ENCODE data around the gene SARNP.
"Not testable (repeated sequence)": the region's sequence is repeated elsewhere in the genome, so short reads cannot be mapped to it uniquely, and the experiment has no call there.

The SARNP gene

DNA sequence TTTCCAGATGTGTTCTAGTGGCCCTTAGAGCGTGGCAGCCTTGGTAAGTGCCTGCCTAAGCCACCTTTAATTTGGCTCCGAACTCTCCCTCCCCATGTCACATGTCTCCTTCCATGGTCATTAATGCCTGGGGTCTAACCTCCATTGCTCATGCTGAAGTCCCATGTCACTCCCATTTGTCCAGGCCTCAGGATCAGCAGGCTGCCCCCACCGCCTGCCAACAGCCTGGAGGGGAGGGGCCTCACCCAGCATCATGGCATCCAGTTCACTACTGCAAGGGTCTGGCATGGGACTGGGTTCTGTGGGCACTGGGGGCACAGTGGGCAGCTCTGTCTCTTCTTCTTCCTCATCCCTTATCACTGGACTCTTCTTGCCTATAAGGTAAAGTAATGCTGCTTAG, 20.8 kb upstream of the SARNP start:
- no peak for DNase-seq

DNA sequence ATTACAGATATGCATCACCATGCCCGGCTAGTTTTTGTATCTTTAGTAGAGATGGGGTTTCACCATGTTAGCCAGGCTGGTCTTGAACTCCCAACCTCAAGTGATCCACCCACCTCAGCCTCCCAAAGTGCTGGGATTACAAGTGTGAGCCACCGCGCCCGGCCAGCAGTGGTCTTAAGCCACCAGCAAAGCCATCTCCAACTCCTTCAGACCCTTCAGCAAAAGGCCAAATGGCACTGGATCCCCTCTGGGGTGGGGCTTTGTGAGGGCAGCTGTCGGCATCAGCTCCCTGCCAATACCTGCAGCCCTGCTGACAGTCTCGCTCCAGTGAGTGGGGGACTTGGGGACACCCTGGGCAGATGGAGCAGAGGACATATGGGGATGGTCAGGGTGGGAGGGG, 16.9 kb upstream of the SARNP start:
- DNase-seq: not testable (repeated sequence)

DNA sequence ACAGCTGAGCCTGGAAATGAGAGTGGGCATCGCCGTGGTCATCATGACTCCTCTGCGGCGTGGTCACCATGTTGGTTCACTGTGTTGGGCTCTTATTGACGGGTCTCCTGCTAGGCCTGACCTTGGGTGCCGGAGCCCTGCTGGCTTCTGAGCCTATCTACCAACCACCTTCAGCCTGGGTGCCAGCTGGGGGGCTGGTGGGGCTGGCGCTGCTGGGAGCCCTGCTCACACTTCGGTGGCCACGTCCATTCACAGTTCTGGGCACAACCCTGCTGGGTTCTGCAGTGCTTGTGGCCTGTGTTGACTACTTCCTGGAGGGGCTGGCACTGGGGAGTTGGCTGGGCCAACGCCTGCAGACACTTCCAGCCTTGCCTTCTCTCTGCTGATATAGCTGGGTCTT, 15.5 kb upstream of the SARNP start:
- no peak for DNase-seq

DNA sequence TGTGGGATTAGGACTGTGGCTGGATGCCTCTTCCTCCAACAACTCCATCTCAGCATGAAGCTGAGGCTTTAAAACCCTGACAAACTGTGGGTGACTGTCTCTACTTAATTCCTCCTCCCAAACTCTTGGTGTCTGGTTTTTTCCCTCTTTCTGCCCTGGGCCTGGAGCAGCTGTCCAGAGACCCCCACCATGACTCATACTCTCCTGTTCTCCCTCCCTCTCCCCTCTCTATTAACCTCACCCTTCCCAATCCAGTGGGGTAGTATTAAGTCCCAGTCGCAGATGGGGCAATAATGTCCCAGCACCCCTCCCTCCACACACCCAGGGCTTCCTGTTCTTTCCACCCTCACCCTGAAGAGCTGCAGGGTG, 13.9 kb upstream of the SARNP start:
- DNase-seq: peak; percentile 8

DNA sequence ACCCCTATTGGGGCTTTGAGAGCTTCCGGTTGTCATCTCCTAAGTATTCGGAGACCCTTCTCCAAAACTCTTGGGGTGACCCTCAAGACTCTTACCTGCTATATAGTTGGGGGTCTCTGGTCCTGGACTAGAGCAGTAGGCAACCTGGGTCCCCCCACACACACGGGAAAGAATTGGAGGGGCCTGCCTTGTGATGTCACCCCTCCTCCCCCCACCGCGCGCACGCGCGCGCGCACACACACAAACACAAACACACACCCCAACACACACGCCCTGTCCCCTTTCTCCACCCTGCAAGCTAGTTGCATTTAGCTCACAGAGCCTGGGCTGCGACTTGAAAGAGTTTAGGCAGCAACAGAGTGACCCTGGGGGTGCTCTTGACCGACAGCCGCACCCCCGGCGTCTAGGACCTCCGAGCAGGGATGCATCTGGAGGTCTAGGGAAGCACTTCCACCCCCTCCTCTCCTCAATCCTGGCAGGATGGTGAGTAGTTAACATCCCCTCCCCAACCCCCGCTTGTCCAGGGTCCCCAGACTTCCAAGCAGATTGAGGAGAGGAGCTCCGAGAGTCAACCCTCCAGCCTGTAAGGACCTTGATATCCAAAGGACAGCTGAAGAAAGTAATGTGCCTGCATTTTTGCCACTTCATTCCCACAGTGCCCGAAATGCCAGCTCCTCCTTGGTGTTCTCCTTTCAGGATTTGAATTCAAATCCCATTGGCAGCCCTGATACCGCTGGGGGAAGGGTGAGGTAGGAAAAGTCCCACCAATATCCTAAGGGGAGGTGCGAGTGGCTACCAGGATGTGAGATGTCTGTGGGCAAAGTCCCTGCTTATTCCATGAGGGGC, 13.3 kb upstream of the SARNP start:
- DNase-seq: peak; percentile 68

DNA sequence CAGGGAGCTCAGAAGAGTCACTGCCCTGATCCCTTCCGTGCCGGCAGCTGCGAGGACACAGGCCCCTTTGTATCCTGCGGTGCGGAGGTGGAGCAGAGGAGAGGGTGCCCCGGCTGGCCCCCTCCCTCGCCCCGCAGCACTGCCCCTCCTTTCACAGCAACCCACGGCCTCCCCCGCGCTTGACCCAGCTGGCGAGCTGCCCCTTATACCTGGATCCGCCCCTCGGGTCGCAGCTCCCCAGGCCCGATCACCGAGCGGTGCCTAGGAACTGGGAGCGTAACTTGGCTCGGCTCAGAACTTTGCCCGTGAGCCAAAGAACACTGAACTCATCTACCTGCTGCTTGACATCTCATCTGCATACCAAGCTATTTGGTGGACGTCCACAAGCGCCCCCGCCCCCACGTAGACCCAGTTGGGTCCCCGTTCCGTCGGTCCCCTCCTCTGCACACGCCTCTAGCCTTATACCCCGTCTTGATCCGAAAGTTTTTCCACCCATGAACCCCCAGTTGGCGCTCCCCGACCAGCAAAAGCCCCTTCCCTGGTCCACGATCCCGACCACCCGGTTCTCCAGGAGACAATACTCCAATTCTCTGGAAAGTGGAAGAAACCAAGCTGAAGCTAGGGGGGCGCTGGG, 12.6 kb upstream of the SARNP start:
- no peak for DNase-seq

DNA sequence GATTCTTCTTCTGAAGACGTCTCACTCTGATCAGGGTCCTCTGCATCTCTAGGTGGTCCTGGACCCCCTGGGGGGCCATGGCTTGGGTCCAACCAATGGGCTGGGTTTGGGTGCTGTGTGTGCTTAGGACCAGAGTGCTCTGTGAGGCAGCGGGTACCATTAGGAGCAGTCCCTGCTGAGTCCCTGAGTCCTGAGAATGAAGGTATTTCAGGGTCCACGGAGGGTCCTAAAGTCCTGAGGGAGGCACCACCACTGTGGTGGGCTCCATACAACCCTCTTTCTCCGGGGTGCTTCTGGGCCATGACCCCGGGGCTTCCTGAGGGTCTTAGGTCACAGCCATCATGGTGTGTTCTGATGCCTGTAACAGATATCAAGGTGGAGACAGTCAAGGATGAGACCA, 10.8 kb upstream of the SARNP start:
- DNase-seq: no peak

DNA sequence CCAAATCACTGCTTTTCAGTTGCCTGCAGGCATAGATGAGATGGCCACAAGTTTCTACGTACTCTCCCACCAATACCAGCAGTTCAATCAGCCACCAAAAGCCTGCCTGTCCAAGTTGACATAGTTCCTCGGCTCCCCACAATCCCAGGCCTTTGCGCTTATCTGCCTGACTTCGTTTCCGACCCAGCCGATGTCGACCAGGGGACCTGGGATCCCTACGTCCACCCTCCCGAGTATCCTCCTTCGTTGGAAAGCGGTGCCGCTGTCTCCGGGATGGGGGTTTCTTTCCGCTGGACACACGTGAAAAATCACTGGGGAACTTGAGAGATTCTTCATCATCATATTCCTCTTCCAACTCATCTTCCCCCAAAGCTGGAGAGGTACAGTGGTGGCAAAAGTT, 10.3 kb upstream of the SARNP start:
- DNase-seq: no peak

DNA sequence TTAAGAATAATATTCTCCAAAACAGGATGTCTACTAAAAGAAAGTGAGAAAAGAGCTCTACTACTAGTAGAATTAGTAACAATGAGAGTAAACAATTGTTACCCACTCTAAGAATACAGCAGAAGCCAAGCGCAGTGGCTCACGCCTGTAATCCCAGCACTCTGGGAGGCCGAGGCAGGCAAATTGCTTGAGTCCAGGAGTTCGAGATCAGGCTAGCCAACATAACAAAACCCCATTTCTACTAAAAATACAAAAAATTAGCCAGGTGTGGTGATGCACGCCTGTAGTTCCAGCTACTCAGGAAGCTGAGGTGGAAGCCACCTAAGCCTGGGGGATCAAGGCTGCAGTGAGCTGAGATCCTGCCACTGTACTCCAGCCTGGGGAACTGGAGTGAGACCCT, 7.2 kb upstream of the SARNP start:
- DNase-seq: no peak

DNA sequence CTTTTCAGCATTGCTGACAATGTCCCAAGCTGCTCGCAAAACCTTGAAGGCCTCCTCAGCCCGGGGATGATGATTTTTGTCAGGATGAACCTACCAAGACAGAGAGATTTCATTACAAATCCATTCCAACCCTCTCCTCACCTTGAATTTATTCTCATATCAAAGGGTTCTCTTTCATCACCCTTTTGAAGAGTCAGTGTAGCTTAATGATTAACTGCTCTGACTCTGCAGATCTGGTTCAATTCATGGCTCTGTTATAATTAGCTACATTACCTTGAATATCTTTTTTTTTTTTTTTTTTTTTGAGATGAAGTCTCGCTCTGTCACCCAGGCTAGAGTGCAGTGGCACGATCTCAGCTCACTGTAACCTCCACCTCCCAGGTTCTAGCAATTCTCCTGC, 5.9 kb upstream of the SARNP start:
- no peak for DNase-seq

DNA sequence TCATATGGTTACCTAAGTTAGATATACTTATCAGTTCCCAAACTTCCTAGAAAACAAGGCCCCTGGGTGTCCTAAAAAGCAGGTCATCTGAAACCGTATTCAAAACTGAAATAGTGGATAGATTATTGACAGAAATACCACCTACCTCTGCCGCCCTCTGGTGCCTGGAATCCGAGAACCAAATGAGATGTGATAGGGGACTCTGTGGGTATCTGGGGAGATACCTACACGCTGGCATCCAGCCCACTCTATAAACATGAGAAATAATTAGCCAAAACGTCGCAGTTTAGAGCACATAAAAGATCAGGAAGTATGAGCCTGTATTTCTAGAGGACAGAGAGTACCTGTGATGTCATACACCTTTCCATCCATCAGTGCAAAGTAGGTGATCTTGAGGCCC, 4.7 kb upstream of the SARNP start:
- DNase-seq: no peak

DNA sequence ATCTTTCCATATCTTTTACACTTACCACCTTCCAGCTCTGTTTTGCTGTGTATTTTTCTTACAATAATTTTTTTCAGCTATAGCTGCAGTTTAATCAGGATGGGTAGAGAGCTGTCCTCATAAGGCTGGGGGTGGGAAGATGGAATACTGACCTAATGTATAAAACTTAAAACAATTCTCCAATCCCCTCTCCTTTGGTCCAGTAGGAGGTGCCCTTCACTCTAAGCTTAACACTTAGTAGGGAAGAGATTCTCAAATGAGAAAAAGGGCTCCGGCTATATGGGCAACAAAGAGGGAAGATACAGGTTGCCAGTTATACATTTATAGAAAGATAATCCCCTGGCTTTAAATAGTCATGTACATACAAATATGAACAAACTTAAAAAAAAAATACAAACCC, 3.2 kb upstream of the SARNP start:
- DNase-seq: no peak

DNA sequence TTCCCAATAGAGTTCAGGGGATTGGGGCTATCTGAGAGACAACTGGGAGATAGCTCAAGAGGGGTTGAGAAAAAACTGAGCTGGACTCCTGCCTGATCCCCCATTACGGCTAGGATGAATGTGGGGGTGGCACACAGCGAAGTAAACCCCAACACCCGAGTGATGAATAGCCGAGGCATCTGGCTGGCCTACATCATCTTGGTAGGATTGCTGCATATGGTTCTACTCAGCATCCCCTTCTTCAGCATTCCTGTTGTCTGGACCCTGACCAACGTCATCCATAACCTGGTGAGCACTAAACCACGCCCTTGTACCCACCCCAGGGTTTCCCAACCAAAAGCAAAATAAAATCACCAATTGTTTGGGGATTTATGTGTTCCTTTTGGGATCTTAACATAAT, 1.4 kb upstream of the SARNP start:
- peak; percentile 35 for DNase-seq

DNA sequence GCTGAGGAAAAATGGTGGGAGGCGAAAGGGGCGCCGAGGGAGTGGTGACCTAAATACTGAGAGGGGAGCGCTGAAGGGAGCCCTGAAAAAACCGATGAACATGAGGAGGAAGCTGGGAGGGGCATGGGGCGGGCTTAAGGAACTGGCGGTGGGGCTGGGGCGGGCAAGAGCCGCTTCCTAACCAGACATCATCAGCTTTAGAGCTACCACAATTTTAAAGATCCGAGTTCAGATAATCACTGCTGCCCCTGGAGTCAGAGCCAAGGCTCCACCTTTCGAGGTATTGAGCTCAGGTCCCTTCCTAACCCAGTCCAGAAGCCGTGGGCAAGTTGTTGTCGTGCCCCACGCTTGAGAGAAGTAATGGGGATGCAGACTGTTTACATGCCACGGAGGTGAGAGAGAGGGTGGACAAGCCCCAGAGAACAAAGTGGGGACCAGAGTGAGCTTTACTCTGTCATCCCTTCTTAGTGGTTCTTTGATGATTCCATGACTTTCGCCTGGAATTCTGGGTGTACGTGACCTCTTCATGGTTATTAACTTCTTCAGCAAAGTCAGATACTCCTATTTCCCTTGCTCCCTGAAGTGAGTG, 710 bp upstream of the SARNP start:
- no peak for DNase-seq

DNA sequence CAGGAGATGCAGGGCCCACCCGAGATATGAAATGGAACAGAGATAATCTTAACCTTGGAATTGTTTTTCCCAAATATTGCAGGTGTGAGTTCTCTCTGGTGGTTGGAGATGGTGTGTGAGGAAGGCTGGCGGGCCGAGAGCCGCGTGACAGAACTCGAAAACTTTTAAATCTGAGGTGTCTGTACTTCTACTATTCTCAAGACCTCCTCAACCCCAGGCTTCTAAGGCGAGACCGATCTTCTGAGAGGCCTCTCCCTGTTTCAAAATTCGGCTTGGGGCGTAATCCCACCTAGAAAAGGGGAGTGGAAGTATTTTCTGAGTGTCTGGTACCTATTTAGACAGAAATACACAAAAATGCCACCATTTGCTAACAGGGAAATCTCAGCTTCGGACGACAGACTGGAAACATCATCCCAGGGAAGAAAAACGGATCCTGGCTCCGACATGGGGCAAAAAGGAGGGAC, 611 bp downstream of the SARNP start:
- DNase-seq: no peak

DNA sequence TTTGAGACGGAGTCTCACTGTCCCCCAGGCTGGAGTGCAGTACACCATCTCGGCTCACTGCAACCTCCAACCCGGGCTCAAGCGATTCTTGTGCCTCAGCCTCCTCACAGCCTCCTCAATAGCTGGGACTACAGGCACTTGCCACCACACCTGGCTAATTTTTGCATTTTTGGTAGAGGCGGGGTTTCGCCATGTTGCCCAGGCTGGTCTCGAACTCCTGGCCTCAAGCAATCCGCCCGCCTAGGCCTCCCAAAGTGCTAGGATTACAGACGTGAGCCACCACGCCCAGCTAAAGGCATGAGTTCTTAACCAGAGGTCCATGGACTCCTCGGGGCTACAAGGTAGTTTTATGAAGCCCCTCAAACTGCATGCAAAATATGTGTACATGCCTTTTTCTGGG, 2.1 kb downstream of the SARNP start:
- no peak for DNase-seq

DNA sequence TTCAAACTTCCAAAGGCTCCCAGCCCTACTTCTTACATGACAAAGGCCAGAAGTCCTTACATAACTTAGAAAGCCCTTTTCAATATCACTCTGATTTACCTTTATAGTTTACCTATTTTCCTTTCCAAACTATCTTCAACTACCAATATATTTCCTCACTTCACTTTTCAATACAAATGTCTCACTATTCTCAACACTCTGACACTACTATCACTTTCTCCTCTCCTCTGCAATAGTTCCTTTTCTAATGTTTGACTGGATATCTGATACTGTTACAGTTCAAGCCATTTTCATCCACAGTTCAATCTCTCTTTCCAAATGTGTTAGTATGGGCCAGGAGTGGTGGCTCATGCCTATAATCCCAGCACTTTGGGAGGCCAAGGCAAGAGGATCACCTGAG, 3.3 kb downstream of the SARNP start:
- DNase-seq: no peak

DNA sequence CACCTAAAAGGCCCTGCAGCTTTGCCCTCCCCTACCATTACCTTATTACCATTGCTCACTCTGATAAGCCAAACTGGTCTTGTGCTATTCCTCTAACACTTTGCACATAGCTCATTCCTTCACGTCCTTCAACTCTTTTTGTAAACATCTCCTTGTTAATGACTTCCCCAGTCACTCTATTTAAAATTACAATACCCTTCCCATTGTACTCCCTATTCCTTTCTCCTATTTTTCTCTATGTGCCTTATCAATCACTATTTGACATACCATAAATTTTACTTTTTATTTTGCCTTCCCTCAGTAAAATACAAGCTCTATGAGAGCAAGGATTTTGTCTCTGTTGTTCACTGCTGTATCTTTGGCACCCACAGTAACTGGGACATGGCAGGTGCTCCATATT, 5.4 kb downstream of the SARNP start:
- no peak for DNase-seq

DNA sequence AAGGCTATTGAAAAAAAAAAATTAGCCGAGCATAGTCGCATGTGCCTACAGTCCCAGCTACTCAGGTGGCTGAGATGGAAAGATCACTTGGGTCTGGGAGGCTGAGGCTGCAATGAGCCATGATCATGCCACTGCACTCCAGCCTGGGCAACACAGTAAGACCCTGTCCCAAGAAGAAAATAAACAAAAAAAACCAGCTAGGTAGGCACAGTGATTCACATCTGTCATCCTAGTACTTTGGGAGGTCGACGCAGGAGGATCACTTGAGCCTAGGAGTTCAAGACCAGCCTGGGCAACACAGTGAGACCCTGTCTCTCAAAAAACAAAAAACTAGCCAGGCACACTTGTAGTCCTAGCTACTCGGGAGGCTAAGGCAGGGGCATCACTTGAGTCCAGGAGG, 8.2 kb downstream of the SARNP start:
- DNase-seq: no peak

DNA sequence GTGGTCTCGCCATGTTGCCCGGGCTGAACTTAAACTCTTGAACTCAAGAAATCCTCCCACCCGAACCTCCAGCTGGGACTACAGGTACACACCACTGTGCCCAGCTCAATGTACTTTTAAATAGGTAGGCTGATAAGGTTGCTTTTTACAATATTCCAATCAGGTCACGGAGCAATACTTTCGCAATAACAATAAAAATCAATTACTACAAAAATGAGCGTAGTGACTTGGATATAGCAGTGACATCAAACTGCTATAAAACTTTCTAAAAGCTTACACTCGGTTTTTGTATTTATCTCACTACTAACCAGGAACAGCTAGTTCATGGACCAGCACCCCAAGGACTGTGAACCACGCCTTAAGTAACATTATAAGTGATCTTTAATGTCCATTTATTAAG, 10.5 kb downstream of the SARNP start:
- no peak for DNase-seq

DNA sequence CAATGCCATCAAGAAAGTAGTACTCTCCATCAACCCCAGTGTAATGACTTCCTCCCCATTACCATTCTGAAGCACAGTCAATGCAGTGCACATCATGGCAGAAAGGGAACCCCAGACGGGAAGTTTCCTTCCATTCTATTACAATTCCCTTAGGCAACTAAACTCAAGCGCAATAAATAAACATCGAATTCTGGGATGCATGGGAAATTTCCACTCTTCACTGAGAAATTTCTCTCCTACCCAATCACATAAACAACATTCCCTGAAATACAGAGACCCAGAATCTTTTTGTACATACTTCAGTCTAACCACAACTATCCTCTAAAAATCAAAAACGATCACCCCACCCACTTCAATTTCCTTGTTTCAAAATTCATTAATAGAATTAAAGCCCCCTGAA, 20.0 kb downstream of the SARNP start:
- DNase-seq: no peak

DNA sequence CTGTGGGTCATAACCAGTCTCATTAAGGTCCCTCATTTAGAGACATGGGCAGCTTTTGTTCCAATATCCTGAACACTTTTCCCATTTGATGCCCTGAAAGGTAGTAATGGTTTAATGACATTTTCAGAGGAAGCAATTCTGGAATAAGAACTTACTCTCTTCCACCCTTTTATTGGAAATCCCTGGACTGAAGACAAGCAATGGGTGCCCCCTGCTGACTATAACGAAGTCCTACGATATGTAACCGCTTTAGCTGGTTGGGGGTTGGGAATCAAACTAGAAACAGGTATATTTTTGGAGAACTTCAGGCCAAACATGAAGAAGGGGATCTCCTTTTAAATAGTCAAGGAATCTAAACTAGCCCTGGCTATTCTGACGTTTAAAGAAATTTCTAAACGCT, 20.5 kb downstream of the SARNP start:
- peak; percentile 48 for DNase-seq

DNA sequence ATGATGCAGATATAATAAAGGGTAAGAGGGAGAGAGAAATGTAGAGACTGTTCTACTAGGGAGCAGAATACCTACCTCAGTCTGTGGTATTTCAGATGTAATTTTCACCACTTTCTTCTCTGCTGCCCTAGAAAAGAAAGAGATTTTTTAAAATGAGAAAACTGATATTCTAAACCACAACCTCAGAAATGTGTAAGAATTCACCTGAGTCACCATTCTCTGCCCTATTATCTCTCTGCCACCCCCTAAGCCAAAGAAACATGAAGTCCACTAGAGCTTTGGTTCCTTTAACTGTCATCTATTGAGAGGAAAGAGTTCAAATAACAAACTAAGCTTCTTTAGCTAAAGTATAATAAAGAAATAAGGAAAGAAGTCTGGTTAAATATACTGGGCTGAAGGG, 21.6 kb downstream of the SARNP start:
- DNase-seq: no peak

DNA sequence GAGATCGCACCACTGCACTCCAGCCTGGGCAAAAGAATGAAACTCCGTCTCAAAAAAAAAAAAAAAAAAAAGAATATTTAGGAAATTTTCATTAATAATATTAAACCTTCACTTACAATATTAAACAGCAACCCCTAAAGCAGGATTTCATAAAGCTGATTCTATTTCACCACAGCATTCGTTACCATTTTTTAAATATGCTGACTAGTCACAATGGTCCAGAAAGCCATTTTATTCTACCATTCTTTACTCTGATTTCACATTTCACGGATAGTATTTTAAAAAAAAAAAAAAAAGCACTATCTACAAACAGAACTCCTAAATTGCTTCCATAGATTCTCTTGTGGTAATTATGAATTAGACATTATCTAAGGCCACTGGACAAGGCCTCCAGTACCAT, 27.6 kb downstream of the SARNP start:
- DNase-seq: no peak

DNA sequence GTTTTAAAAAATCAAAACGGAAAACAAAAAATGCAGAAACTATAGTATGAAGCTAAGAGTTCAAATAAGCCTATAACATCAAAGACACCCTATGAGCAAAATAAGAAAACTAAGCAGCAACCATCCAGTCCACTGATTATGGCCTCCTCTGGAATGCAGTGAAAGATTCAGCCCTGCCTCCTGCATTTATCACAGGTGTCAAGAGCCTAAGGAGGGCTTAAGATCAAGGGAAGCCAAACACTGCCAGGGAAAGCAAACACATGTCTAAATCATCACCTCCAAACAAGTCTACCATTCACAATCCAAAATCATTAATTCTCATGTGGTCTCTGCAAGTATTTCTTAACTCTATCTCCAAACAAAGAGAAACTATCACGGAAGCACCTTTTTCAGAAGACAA, 28.4 kb downstream of the SARNP start:
- DNase-seq: no peak
